ENCODE measurements around the gene HEATR9. TPM values are rescaled to one million over a fixed set of nuclear protein-coding genes. Genes with fewer than 3 reads are reported as not detected.

The HEATR9 gene
- total RNA-seq, 1 experiment from 2014 or later = not detected

DNA sequence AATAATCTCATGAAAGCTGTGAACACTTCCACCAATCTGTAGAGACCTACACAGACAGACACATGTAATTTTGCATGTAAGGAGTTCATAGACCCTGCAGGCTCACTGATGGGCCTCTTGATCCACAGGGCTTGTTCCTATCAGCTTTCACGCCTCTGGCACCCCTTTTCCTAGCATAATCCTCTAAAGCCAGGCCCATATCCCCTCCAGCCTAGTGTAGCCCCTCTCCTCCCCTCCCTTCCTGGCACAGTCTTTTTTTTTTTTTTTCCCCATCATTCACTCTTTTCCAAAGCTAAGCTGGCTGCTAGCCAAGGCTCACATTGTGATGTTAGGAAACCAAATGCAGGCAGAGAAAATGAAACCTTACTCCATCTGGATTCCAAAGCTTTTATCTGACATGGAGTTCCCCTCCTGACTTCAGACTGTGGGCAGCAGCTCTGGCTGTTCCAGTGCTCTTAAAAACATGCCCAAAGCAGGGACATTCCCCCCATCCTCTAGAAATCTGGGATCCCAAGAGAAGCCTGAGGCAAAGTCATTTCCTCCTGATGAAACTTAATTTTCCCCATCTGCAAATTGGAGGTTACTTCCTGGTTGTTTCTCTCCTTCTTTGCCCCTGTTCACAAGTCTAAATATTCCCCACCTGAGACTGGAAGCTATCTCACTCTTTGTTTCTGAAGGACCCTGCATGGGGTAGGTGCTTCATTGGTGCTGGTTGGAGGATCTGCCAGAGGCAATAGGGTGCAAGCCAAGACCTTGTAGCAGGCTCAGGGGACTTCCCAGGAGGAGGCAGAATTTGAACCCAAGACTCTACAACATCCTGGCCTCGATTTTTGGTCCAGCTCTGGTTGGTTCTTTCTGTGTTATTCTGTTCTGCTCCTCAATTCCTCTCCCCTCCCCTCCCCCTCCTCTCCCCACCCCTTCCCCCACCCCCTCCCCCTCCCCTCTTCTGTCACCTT, 21.4 kb upstream of the HEATR9 start:
- no peak overlapping the region for H3K4me3 Mint-ChIP-seq

DNA sequence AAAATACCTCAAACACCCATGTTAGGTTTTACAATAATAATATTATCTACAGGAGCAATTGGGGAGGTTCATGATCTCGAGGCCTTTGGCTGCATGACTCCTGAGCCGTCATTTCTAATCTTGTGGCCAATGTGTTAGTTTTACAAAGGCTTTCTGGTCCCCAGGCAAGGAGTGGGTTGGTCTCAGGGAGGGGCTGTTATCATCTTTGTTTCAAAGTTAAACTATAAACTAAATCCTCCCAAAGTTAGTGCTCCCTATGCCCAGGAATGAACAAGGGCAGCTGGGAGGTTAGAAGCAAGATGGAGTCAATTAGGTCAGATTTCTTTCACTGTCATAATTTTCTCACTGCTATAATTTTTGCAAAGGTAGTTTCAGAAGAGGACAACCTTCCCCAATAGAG, 20.6 kb upstream of the HEATR9 start:
- no peak for TF ChIP-seq IRF2 (CRISPR knock-in tag; IDR thresholded peaks at IDR 0.05; ENCODE audit: borderline replicate concordance, low read depth)
- TF ChIP-seq SOX15 (CRISPR knock-in tag; IDR thresholded peaks at IDR 0.05) = no peak
- no peak for TF ChIP-seq TCF7 (CRISPR knock-in tag; IDR thresholded peaks at IDR 0.05; ENCODE audit: low read depth)
- TF ChIP-seq, protein P1, sequence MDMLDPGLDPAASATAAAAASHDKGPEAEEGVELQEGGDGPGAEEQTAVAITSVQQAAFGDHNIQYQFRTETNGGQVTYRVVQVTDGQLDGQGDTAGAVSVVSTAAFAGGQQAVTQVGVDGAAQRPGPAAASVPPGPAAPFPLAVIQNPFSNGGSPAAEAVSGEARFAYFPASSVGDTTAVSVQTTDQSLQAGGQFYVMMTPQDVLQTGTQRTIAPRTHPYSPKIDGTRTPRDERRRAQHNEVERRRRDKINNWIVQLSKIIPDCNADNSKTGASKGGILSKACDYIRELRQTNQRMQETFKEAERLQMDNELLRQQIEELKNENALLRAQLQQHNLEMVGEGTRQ (CRISPR knock-in tag; IDR thresholded peaks at IDR 0.05) = no peak
- no peak for TF ChIP-seq RORB (CRISPR knock-in tag; IDR thresholded peaks at IDR 0.05)
- TF ChIP-seq RELA (CRISPR knock-in tag; IDR thresholded peaks at IDR 0.05; ENCODE audit: borderline replicate concordance) = no peak
- TF ChIP-seq, protein P2, sequence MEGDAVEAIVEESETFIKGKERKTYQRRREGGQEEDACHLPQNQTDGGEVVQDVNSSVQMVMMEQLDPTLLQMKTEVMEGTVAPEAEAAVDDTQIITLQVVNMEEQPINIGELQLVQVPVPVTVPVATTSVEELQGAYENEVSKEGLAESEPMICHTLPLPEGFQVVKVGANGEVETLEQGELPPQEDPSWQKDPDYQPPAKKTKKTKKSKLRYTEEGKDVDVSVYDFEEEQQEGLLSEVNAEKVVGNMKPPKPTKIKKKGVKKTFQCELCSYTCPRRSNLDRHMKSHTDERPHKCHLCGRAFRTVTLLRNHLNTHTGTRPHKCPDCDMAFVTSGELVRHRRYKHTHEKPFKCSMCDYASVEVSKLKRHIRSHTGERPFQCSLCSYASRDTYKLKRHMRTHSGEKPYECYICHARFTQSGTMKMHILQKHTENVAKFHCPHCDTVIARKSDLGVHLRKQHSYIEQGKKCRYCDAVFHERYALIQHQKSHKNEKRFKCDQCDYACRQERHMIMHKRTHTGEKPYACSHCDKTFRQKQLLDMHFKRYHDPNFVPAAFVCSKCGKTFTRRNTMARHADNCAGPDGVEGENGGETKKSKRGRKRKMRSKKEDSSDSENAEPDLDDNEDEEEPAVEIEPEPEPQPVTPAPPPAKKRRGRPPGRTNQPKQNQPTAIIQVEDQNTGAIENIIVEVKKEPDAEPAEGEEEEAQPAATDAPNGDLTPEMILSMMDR (IDR thresholded peaks at IDR 0.05) = no peak
- TF ChIP-seq ETV6 (CRISPR knock-in tag; IDR thresholded peaks at IDR 0.05) = no peak
- no peak for TF ChIP-seq ATF1 (CRISPR knock-in tag; IDR thresholded peaks at IDR 0.05)
- TF ChIP-seq, protein P3, sequence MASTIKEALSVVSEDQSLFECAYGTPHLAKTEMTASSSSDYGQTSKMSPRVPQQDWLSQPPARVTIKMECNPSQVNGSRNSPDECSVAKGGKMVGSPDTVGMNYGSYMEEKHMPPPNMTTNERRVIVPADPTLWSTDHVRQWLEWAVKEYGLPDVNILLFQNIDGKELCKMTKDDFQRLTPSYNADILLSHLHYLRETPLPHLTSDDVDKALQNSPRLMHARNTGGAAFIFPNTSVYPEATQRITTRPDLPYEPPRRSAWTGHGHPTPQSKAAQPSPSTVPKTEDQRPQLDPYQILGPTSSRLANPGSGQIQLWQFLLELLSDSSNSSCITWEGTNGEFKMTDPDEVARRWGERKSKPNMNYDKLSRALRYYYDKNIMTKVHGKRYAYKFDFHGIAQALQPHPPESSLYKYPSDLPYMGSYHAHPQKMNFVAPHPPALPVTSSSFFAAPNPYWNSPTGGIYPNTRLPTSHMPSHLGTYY (CRISPR knock-in tag; IDR thresholded peaks at IDR 0.05) = no peak
- TF ChIP-seq, protein P4, sequence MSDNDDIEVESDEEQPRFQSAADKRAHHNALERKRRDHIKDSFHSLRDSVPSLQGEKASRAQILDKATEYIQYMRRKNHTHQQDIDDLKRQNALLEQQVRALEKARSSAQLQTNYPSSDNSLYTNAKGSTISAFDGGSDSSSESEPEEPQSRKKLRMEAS (CRISPR knock-in tag; IDR thresholded peaks at IDR 0.05) = no peak
- no peak for TF ChIP-seq ZNF317 (CRISPR knock-in tag; IDR thresholded peaks at IDR 0.05; ENCODE audit: borderline replicate concordance, low read depth)
- TF ChIP-seq ZNF232 (CRISPR knock-in tag; IDR thresholded peaks at IDR 0.05) = no peak
- no peak for TF ChIP-seq MYBL2 (CRISPR knock-in tag; IDR thresholded peaks at IDR 0.05)
- no peak for TF ChIP-seq CREB1 (CRISPR knock-in tag; IDR thresholded peaks at IDR 0.05)
- TF ChIP-seq JUN (CRISPR knock-in tag; IDR thresholded peaks at IDR 0.05) = no peak
- no peak for TF ChIP-seq NR2C2 (CRISPR knock-in tag; IDR thresholded peaks at IDR 0.05)
- ATAC-seq (no peak), DNase-seq (ENCODE audit: low spot score) (no peak)
- Mint-ChIP-seq H3K4me3 (no peak overlapping the region), H3K36me3 (no peaks in the 10 kb centered on the region), H3K27me3 (ENCODE audit: low read depth) (no peaks in the 10 kb centered on the region), H3K4me1 (peaks cover 22% of the 10 kb centered on the region), H3K27ac (no peak overlapping the region), H3K9me3 (no peaks in the 10 kb centered on the region)
- CTCF ChIA-PET = interaction anchor here (1.9 kb wide), 1 partner anchor 18 kb away, joined by 7 read pairs; no protein-coding TSS in a partner anchor
- POLR2A ChIA-PET = no interaction called here

More for the DNA sequence above, 21.4 kb upstream of the HEATR9 start:
- ATAC-seq (no peak), DNase-seq (ENCODE audit: low spot score) (no peak)
- ChIA-PET POLR2A (no interaction called here), CTCF (interaction anchor here (0.9 to 1.9 kb wide), 2 partner anchors 19 to 126 kb away, joined by 3 to 7 read pairs; no protein-coding TSS in a partner anchor)
- Mint-ChIP-seq H3K36me3 (no peaks in the 10 kb centered on the region), H3K27me3 (ENCODE audit: low read depth) (no peaks in the 10 kb centered on the region), H3K4me1 (peaks cover 22% of the 10 kb centered on the region), H3K9me3 (no peaks in the 10 kb centered on the region), H3K27ac (no peak overlapping the region)
- TF ChIP-seq, protein P5, sequence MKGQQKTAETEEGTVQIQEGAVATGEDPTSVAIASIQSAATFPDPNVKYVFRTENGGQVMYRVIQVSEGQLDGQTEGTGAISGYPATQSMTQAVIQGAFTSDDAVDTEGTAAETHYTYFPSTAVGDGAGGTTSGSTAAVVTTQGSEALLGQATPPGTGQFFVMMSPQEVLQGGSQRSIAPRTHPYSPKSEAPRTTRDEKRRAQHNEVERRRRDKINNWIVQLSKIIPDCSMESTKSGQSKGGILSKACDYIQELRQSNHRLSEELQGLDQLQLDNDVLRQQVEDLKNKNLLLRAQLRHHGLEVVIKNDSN (CRISPR knock-in tag; IDR thresholded peaks at IDR 0.05) = no peak
- TF ChIP-seq CBFB (CRISPR knock-in tag; IDR thresholded peaks at IDR 0.05; ENCODE audit: low read depth) (no peak), ATF1 (CRISPR knock-in tag; IDR thresholded peaks at IDR 0.05) (no peak), TEAD4 (CRISPR knock-in tag; IDR thresholded peaks at IDR 0.05) (no peak), CREB1 (CRISPR knock-in tag; IDR thresholded peaks at IDR 0.05) (no peak), FOXK1 (CRISPR knock-in tag; IDR thresholded peaks at IDR 0.05) (no peak)
- TF ChIP-seq, protein P4 (CRISPR knock-in tag; IDR thresholded peaks at IDR 0.05) = no peak
- TF ChIP-seq, protein P6, sequence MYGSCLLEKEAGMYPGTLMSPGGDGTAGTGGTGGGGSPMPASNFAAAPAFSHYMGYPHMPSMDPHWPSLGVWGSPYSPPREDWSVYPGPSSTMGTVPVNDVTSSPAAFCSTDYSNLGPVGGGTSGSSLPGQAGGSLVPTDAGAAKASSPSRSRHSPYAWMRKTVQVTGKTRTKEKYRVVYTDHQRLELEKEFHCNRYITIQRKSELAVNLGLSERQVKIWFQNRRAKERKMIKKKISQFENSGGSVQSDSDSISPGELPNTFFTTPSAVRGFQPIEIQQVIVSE (CRISPR knock-in tag; IDR thresholded peaks at IDR 0.05; ENCODE audit: borderline replicate concordance) = no peak
- TF ChIP-seq, protein P7, sequence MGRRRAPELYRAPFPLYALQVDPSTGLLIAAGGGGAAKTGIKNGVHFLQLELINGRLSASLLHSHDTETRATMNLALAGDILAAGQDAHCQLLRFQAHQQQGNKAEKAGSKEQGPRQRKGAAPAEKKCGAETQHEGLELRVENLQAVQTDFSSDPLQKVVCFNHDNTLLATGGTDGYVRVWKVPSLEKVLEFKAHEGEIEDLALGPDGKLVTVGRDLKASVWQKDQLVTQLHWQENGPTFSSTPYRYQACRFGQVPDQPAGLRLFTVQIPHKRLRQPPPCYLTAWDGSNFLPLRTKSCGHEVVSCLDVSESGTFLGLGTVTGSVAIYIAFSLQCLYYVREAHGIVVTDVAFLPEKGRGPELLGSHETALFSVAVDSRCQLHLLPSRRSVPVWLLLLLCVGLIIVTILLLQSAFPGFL (CRISPR knock-in tag; IDR thresholded peaks at IDR 0.05; ENCODE audit: borderline replicate concordance) = no peak
- TF ChIP-seq, protein P8, sequence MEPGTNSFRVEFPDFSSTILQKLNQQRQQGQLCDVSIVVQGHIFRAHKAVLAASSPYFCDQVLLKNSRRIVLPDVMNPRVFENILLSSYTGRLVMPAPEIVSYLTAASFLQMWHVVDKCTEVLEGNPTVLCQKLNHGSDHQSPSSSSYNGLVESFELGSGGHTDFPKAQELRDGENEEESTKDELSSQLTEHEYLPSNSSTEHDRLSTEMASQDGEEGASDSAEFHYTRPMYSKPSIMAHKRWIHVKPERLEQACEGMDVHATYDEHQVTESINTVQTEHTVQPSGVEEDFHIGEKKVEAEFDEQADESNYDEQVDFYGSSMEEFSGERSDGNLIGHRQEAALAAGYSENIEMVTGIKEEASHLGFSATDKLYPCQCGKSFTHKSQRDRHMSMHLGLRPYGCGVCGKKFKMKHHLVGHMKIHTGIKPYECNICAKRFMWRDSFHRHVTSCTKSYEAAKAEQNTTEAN (CRISPR knock-in tag; IDR thresholded peaks at IDR 0.05) = no peak

Data from WTC11 (cell line).